ENCODE results near the gene ANKRD27. TPM values are rescaled to one million over a fixed set of nuclear protein-coding genes. Genes with fewer than 3 reads are reported as not detected.
A peak's percentile ranks its signal among the peaks of the same experiment; 100 is the strongest.
"Not testable (repeated sequence)": the region's sequence is repeated elsewhere in the genome, so short reads cannot be mapped to it uniquely, and the experiment has no call there.

The ANKRD27 gene
- total RNA-seq, 2 donors from 2014 or later: 9.6 to 16.2 TPM

- H3K27me3 ChIP-seq; H3K9me3 ChIP-seq; H3K36me3 ChIP-seq (replicated peaks in 1 of 2; ENCODE audit: insufficient read depth in 1 of 2, low read depth in 2 of 2); ATAC-seq; intact Hi-C loops (cut with DNase I); H3K4me3 ChIP-seq: not testable (repeated sequence)
- TF ChIP-seq POLR2A (IDR thresholded peaks at IDR 0.05): peak in 2 of 3 donors; percentile 49 to 60
- WGBS, 2 donors: 66 to 73% methylated on average over 20 of the region's 20 CpGs
- DNase-seq: peak in 2 of 4 donors; percentile 19 to 39
- Histone ChIP-seq H3K27ac (peak overlapping the region in 2 of 4 donors; percentile 57 to 87), H3K4me1 (peaks cover 64% of the 10 kb centered on the region)
These were observed 18.4 kb upstream of the ANKRD27 start for GRCh38 chr19:32693151-32694108.

DNA sequence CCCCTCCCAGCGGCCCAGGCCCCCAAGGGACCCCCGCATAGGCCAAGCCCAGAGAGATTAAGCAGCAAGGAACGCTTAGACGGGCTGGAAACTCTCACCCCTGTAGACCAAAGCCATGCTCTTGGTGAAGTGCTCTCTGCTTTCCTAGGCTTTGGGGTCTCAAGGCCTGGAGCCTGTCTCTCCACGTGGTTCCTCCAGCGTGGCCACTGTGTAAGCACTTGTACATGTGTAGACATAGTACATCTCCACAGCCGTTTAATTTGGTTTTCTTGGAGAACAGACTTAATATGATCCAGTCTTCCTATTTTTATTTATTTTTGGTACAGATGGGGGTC, 17.7 kb upstream of the ANKRD27 start:
- TF ChIP-seq POLR2A (IDR thresholded peaks at IDR 0.05): no peak
- no peak for TF ChIP-seq CTCF (IDR thresholded peaks at IDR 0.05)
- Histone ChIP-seq H3K27me3 (no peaks in the 10 kb centered on the region), H3K9me3 (no peaks in the 10 kb centered on the region), H3K27ac (peak overlapping the region in 3 of 4 donors; percentile 64 to 91 (median 87)), H3K36me3 (replicated peaks in 1 of 2; ENCODE audit: insufficient read depth in 1 of 2, low read depth in 2 of 2) (no peaks in the 10 kb centered on the region), H3K4me1 (peaks cover 64% of the 10 kb centered on the region), H3K4me3 (peak overlapping the region; percentile 29 to 73)
- WGBS, 2 donors: 24 to 38% methylated on average over 4 to 7 of the region's 7 CpGs
- intact Hi-C loops (cut with DNase I): no loop called here
- DNase-seq (no peak), ATAC-seq (no peak)

DNA sequence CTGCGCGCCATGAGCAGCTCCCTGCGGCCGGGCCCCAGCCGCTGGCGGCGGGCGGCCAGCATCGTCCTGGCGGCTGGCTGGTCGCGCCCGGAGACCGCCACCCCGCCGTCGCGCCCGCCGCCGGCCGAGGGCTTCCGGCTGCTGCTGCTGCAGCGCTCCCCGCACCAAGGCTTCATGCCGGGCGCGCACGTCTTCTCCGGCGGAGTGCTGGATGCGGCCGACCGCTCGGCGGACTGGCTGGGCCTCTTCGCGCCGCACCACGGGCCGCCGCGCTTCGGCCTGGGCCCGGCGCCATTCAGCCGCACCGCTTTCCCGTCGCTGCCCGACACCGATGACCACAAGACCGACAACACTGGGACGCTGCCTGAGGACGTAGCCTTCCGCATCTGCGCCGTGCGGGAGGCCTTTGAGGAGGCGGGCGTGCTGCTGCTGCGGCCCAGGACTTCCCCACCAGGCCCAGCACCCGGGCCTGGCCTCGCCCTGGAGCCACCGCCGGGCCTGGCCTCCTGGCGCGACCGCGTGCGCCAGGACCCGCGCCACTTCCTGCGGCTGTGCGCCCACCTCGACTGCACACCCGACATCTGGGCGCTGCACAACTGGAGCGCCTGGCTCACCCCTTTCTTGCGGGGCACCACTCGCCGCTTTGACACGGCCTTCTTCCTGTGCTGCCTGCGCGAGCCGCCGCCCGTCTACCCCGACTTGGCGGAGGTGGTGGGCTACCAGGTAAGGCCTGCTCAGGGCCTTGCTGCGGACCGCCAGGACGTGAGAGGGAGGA, 17.2 kb upstream of the ANKRD27 start:
- H3K27me3 ChIP-seq: no peaks in the 10 kb centered on the region
- peaks cover 59% of the 10 kb centered on the region for H3K4me1 ChIP-seq
- DNase-seq: peak; percentile 58 to 77 (median 63)
- intact Hi-C loops (cut with DNase I): no loop called here
- peak overlapping the region; percentile 49 to 91 (median 76) for H3K27ac ChIP-seq
- ATAC-seq: peak; percentile 72
- TF ChIP-seq POLR2A (IDR thresholded peaks at IDR 0.05) (peak in 1 of 3 donors; percentile 35), CTCF (IDR thresholded peaks at IDR 0.05) (no peak)
- 6% methylated on average over 88 of the region's 93 CpGs; no CpG with 5 or more reads in 1 of the 2 donors for WGBS, 2 donors
- H3K4me3 ChIP-seq: peak overlapping the region; percentile 29 to 73
- no peaks in the 10 kb centered on the region for H3K9me3 ChIP-seq
- no peaks in the 10 kb centered on the region for H3K36me3 ChIP-seq (replicated peaks in 1 of 2; ENCODE audit: insufficient read depth in 1 of 2, low read depth in 2 of 2)

- Histone ChIP-seq H3K27me3 (no peaks in the 10 kb centered on the region), H3K4me1 (peaks cover 52% of the 10 kb centered on the region), H3K36me3 (replicated peaks in 1 of 2; ENCODE audit: insufficient read depth in 1 of 2, low read depth in 2 of 2) (no peaks in the 10 kb centered on the region), H3K9me3 (no peaks in the 10 kb centered on the region), H3K27ac (peak within 1 kb of the TSS; percentile 49 to 91 (median 76)), H3K4me3 (peak within 1 kb of the TSS; percentile 29 to 73)
- intact Hi-C loops (cut with DNase I): no loop called here
- TF ChIP-seq POLR2A (IDR thresholded peaks at IDR 0.05) (peak; percentile 70 to 84 (median 79)), CTCF (IDR thresholded peaks at IDR 0.05) (no peak)
- ATAC-seq (peak; percentile 95), DNase-seq (peak; percentile 86 to 92 (median 90))
- 3 to 13% methylated on average over 7 to 32 of the region's 32 CpGs for WGBS, 2 donors
These were observed 16.4 kb upstream of the ANKRD27 start, which contains the start of gene NUDT19 for GRCh38 chr19:32691291-32691951. Gene NUDT19 (plus strand): TSS chr19:32691821. CDS start chr19:32691961, 140 bp downstream.
